Prostate gland (tissue), 2 donors: ENCODE data around the gene DLL3.

ENCODE experiments used
- CTCF ChIP-seq, 4 experiments: fragments of 200-600 bp in 2 of 4; fragments of 450-650 bp in 2 of 4; sonication (generic) in 2 of 4; IDR thresholded peaks; 1 replicate in 3 of 4; 2 replicates in 1 of 4; pipeline ENCODE4 v1.5.1; 2016 to 2019; ENCODE audit warnings: antibody characterized with exemption in 4 of 4, mild to moderate bottlenecking in 2 of 4, moderate library complexity in 2 of 4
- POLR2A ChIP-seq: fragments of 450-650 bp; IDR thresholded peaks from one replicate; pipeline ENCODE4 v1.6.1; 2016; ENCODE audit warnings: antibody characterized with exemption, mild to moderate bottlenecking
- POLR2AphosphoS5 ChIP-seq: sonication (generic); formaldehyde crosslinking; IDR thresholded peaks from one replicate; pipeline ENCODE4 v1.6.1; 2017; ENCODE audit warnings: antibody characterized with exemption

- TF ChIP-seq POLR2A (no peak), CTCF (IDR thresholded peaks at IDR 0.05) (no peak), POLR2AphosphoS5 (no peak)
Measured at GRCh38 chr19:39531834-39532232, 33.1 kb downstream of the DLL3 start.
